ENCODE results near the gene LMNA.

LMNA gene

GRCh38 chr1:156150333-156151011 is 36.0 kb downstream of the LMNA start:
- Mint-ChIP-seq H3K27ac (peak overlapping the region; percentile 81), H3K4me1 (peaks cover 87% of the 10 kb centered on the region), H3K36me3 (peaks cover 24% of the 10 kb centered on the region), H3K4me3 (no peak overlapping the region), H3K9me3 (no peaks in the 10 kb centered on the region)
- ATAC-seq (no peak), DNase-seq (ENCODE audit: low spot score in 2 of 2) (no peak)

GRCh38 chr1:156151093-156151688 is 36.7 kb downstream of the LMNA start:
- no peak for ATAC-seq
- no peak for DNase-seq (ENCODE audit: low spot score in 2 of 2)
- Mint-ChIP-seq H3K4me1 (peaks cover 87% of the 10 kb centered on the region), H3K4me3 (no peak overlapping the region), H3K27ac (no peak overlapping the region), H3K36me3 (peaks cover 17% of the 10 kb centered on the region), H3K9me3 (no peaks in the 10 kb centered on the region)

- Mint-ChIP-seq H3K9me3 (no peaks in the 10 kb centered on the region), H3K27ac (peak overlapping the region; percentile 86), H3K36me3 (peaks cover 29% of the 10 kb centered on the region), H3K4me3 (peak overlapping the region; percentile 79), H3K4me1 (peaks cover 90% of the 10 kb centered on the region)
- DNase-seq (ENCODE audit: low spot score in 2 of 2) (no peak), ATAC-seq (no peak)
These were observed 38.1 kb downstream of the LMNA start for GRCh38 chr1:156152628-156153027.

- Mint-ChIP-seq H3K4me3 (peak within 1 kb of the TSS; percentile 79), H3K9me3 (no peaks in the 10 kb centered on the region), H3K36me3 (peaks cover 30% of the 10 kb centered on the region), H3K4me1 (peaks cover 90% of the 10 kb centered on the region), H3K27ac (peak within 1 kb of the TSS; percentile 86)
- no peak for ATAC-seq
- no peak for DNase-seq (ENCODE audit: low spot score in 2 of 2)
These were observed 38.9 kb downstream of the LMNA start, which contains the start of gene SEMA4A for GRCh38 chr1:156153362-156153761. Gene SEMA4A (plus strand): TSS chr1:156153585. CDS start chr1:156154579, 994 bp downstream.

- ATAC-seq, result peak; percentile 93
- H3K36me3 Mint-ChIP-seq, result peaks cover 40% of the 10 kb centered on the region
- H3K4me1 Mint-ChIP-seq, result peaks cover 93% of the 10 kb centered on the region
- peak overlapping the region; percentile 79 for H3K4me3 Mint-ChIP-seq
- H3K27ac Mint-ChIP-seq, result peak overlapping the region; percentile 86
- peak; percentile 26 to 74 for DNase-seq (ENCODE audit: low spot score in 2 of 2)
- no peaks in the 10 kb centered on the region for H3K9me3 Mint-ChIP-seq
These were observed 39.8 kb downstream of the LMNA start for GRCh38 chr1:156154317-156154749.

GRCh38 chr1:156155756-156156510 is 41.4 kb downstream of the LMNA start:
- H3K27ac Mint-ChIP-seq, result peak overlapping the region; percentile 86
- DNase-seq (ENCODE audit: low spot score in 2 of 2) (no peak), ATAC-seq (no peak)
- H3K9me3 Mint-ChIP-seq, result no peaks in the 10 kb centered on the region
- H3K36me3 Mint-ChIP-seq, result peaks cover 50% of the 10 kb centered on the region
- peaks cover 92% of the 10 kb centered on the region for H3K4me1 Mint-ChIP-seq
- H3K4me3 Mint-ChIP-seq, result peak overlapping the region; percentile 79

GRCh38 chr1:156157506-156157905 is 43.0 kb downstream of the LMNA start:
- peak overlapping the region; percentile 79 for H3K4me3 Mint-ChIP-seq
- H3K27ac Mint-ChIP-seq, result peak overlapping the region; percentile 82
- peaks cover 97% of the 10 kb centered on the region for H3K4me1 Mint-ChIP-seq
- ATAC-seq (no peak), DNase-seq (ENCODE audit: low spot score in 2 of 2) (no peak)
- no peaks in the 10 kb centered on the region for H3K9me3 Mint-ChIP-seq
- peaks cover 59% of the 10 kb centered on the region for H3K36me3 Mint-ChIP-seq

- H3K36me3 Mint-ChIP-seq, result peaks cover 64% of the 10 kb centered on the region
- DNase-seq (ENCODE audit: low spot score in 2 of 2) (no peak), ATAC-seq (no peak)
- H3K27ac Mint-ChIP-seq, result peak overlapping the region; percentile 82
- H3K4me1 Mint-ChIP-seq, result peaks cover 92% of the 10 kb centered on the region
- H3K9me3 Mint-ChIP-seq, result no peaks in the 10 kb centered on the region
- H3K4me3 Mint-ChIP-seq, result peak overlapping the region; percentile 79
These were observed 43.5 kb downstream of the LMNA start for GRCh38 chr1:156157966-156158365.

GRCh38 chr1:156160000-156160742 is 45.7 kb downstream of the LMNA start:
- DNase-seq (ENCODE audit: low spot score in 2 of 2), result no peak
- H3K36me3 Mint-ChIP-seq, result peaks cover 85% of the 10 kb centered on the region
- H3K27ac Mint-ChIP-seq, result peak overlapping the region; percentile 96
- H3K9me3 Mint-ChIP-seq, result no peaks in the 10 kb centered on the region
- H3K4me3 Mint-ChIP-seq, result peak overlapping the region; percentile 81
- peaks cover 75% of the 10 kb centered on the region for H3K4me1 Mint-ChIP-seq
- ATAC-seq, result no peak

GRCh38 chr1:156160743-156161171 is 46.2 kb downstream of the LMNA start:
- peak overlapping the region; percentile 96 for H3K27ac Mint-ChIP-seq
- H3K4me3 Mint-ChIP-seq, result peak overlapping the region; percentile 81
- peaks cover 91% of the 10 kb centered on the region for H3K36me3 Mint-ChIP-seq
- no peaks in the 10 kb centered on the region for H3K9me3 Mint-ChIP-seq
- H3K4me1 Mint-ChIP-seq, result peaks cover 75% of the 10 kb centered on the region
- DNase-seq (ENCODE audit: low spot score in 2 of 2), result peak; percentile 43 to 70
- ATAC-seq, result peak; percentile 78

GRCh38 chr1:156162430-156163037 is 48.0 kb downstream of the LMNA start:
- Mint-ChIP-seq H3K4me3 (no peak overlapping the region), H3K9me3 (no peaks in the 10 kb centered on the region), H3K27ac (peak overlapping the region; percentile 96), H3K4me1 (peaks cover 61% of the 10 kb centered on the region), H3K36me3 (peaks cover 95% of the 10 kb centered on the region)
- no peak for ATAC-seq
- DNase-seq (ENCODE audit: low spot score in 2 of 2), result no peak

GRCh38 chr1:156163712-156164111 is 49.2 kb downstream of the LMNA start:
- Mint-ChIP-seq H3K27ac (no peak overlapping the region), H3K4me3 (no peak overlapping the region), H3K36me3 (peaks cover 96% of the 10 kb centered on the region), H3K4me1 (peaks cover 49% of the 10 kb centered on the region), H3K9me3 (no peaks in the 10 kb centered on the region)
- no peak for ATAC-seq
- no peak for DNase-seq (ENCODE audit: low spot score in 2 of 2)

- no peak overlapping the region for H3K4me3 Mint-ChIP-seq
- H3K36me3 Mint-ChIP-seq, result peaks cover 96% of the 10 kb centered on the region
- H3K9me3 Mint-ChIP-seq, result no peaks in the 10 kb centered on the region
- H3K4me1 Mint-ChIP-seq, result peaks cover 43% of the 10 kb centered on the region
- ATAC-seq (no peak), DNase-seq (ENCODE audit: low spot score in 2 of 2) (no peak)
- peak overlapping the region; percentile 91 for H3K27ac Mint-ChIP-seq
These were observed 49.8 kb downstream of the LMNA start for GRCh38 chr1:156164125-156164831.

GRCh38 chr1:156165083-156165482 is 50.6 kb downstream of the LMNA start:
- Mint-ChIP-seq H3K4me3 (peak overlapping the region; percentile 43), H3K27ac (peak overlapping the region; percentile 91), H3K9me3 (no peaks in the 10 kb centered on the region), H3K36me3 (peaks cover 93% of the 10 kb centered on the region), H3K4me1 (peaks cover 35% of the 10 kb centered on the region)
- ATAC-seq, result no peak
- DNase-seq (ENCODE audit: low spot score in 2 of 2), result no peak

Measured in stimulated activated effector memory CD8-positive, alpha-beta T cell treated with anti-CD3 and anti-CD28 coated beads, Interleukin-12 subunit alpha, Interleukin-12 subunit beta, amount 100 ng/mL, for 72 hours (primary cell).